GM12891 (cell line): ENCODE data around the gene ATP8B1.

ENCODE experiments used
- DNase-seq: peaks from one replicate; pipeline ENCODE4 v3.0.0; 2011; ENCODE audit warnings: low spot score; ENCODE audit not compliant: insufficient read length
- FAIRE-seq: peaks from 2 replicates; lab custom pipeline; 2011; peaks lifted over from hg19 to GRCh38; lab: Jason Lieb, UNC
- PAX5 ChIP-seq: IDR thresholded peaks from 2 replicates; pipeline ENCODE4 v1.6.1; 2011; ENCODE audit warnings: low read length, moderate library complexity, mild to moderate bottlenecking; ENCODE audit not compliant: insufficient read depth, severe bottlenecking
- POLR2A ChIP-seq: IDR thresholded peaks from 2 replicates; pipeline ENCODE4 v1.6.1; 2011; ENCODE audit warnings: low read depth, low read length, control low read depth
- POLR2AphosphoS5 ChIP-seq: IDR thresholded peaks from 2 replicates; pipeline ENCODE4 v1.6.1; 2011; ENCODE audit warnings: low read depth, low read length, control low read depth
- POU2F2 ChIP-seq: IDR thresholded peaks from 2 replicates; pipeline ENCODE4 v1.6.1; 2011; ENCODE audit warnings: low read depth, mild to moderate bottlenecking, control low read depth, low read length, moderate library complexity
- SPI1 ChIP-seq: IDR thresholded peaks from 2 replicates; pipeline ENCODE4 v1.6.1; 2011; ENCODE audit warnings: low read depth, low read length, control low read depth
- TAF1 ChIP-seq: IDR thresholded peaks from 2 replicates; pipeline ENCODE4 v1.6.1; 2011; ENCODE audit warnings: low read depth, low read length, control low read depth

The ATP8B1 gene

GRCh38 chr18:57768537-57769326, 34.4 kb downstream of the ATP8B1 start:
- TF ChIP-seq SPI1 (no peak), POU2F2 (no peak), POLR2AphosphoS5 (no peak), TAF1 (no peak), PAX5 (no peak), POLR2A (no peak)
- DNase-seq, result no peak
- FAIRE-seq, result no peak

GRCh38 chr18:57767259-57768050, 35.7 kb downstream of the ATP8B1 start:
- FAIRE-seq (no peak), DNase-seq (no peak)
- no peak for TF ChIP-seq PAX5
- no peak for TF ChIP-seq POLR2A
- no peak for TF ChIP-seq POU2F2
- no peak for TF ChIP-seq POLR2AphosphoS5
- no peak for TF ChIP-seq SPI1

- no peak for TF ChIP-seq TAF1
- no peak for TF ChIP-seq POLR2AphosphoS5
- no peak for FAIRE-seq
- DNase-seq, result no peak
Measured at GRCh38 chr18:57764995-57765394, 38.1 kb downstream of the ATP8B1 start.

GRCh38 chr18:57764087-57764486, 39.0 kb downstream of the ATP8B1 start:
- TF ChIP-seq PAX5, result no peak
- no peak for TF ChIP-seq POLR2A
- no peak for TF ChIP-seq TAF1
- TF ChIP-seq SPI1, result no peak
- TF ChIP-seq POLR2AphosphoS5, result no peak
- TF ChIP-seq POU2F2, result no peak
- no peak for DNase-seq
- no peak for FAIRE-seq

GRCh38 chr18:57762686-57763085, 40.4 kb downstream of the ATP8B1 start:
- DNase-seq (no peak), FAIRE-seq (no peak)
- TF ChIP-seq POLR2A (no peak), POLR2AphosphoS5 (no peak), TAF1 (no peak), POU2F2 (no peak), SPI1 (no peak), PAX5 (no peak)

- no peak for TF ChIP-seq POU2F2
- TF ChIP-seq SPI1, result no peak
- TF ChIP-seq TAF1, result no peak
- TF ChIP-seq POLR2AphosphoS5, result no peak
- TF ChIP-seq POLR2A, result no peak
- no peak for TF ChIP-seq PAX5
- no peak for FAIRE-seq
Measured at GRCh38 chr18:57759650-57760049, 43.5 kb downstream of the ATP8B1 start.

GRCh38 chr18:57755473-57756067, 47.5 kb downstream of the ATP8B1 start:
- no peak for DNase-seq
- no peak for FAIRE-seq
- no peak for TF ChIP-seq TAF1
- TF ChIP-seq POU2F2, result no peak
- TF ChIP-seq POLR2A, result no peak

More at GRCh38 chr18:57759650-57760049, 43.5 kb downstream of the ATP8B1 start:
- DNase-seq, result no peak

- no peak for TF ChIP-seq POU2F2
- TF ChIP-seq SPI1, result no peak
- TF ChIP-seq PAX5, result no peak
- no peak for TF ChIP-seq POLR2A
- TF ChIP-seq POLR2AphosphoS5, result no peak
- no peak for TF ChIP-seq TAF1
- FAIRE-seq (no peak), DNase-seq (no peak)
Measured at GRCh38 chr18:57754577-57755338, 48.4 kb downstream of the ATP8B1 start.

- TF ChIP-seq PAX5, result no peak
- TF ChIP-seq POLR2AphosphoS5, result no peak
- TF ChIP-seq TAF1, result no peak
- TF ChIP-seq SPI1, result no peak
- TF ChIP-seq POLR2A, result no peak
- no peak for TF ChIP-seq POU2F2
- DNase-seq (no peak), FAIRE-seq (no peak)
Measured at GRCh38 chr18:57753063-57753462, 50.1 kb downstream of the ATP8B1 start.
